Thyroid gland (tissue), 4 donors: ENCODE data around the gene TKTL1.

Source experiments
- POLR2A ChIP-seq, 2 donors: fragments of 450-650 bp; IDR thresholded peaks; one replicate each; pipeline ENCODE4 v1.6.1; 2017; ENCODE audit warnings: antibody characterized with exemption in 2 of 2, mild to moderate bottlenecking in 2 of 2, moderate library complexity in 1 of 2
- TF ChIP-seq, protein P1 (sequence below), 6 experiments: fragments of 200-600 bp in 3 of 6; fragments of 450-650 bp in 3 of 6; sonication (generic) in 3 of 6; IDR thresholded peaks; one replicate each; pipeline ENCODE4 v1.5.1; 2016 to 2019; ENCODE audit warnings: antibody characterized with exemption in 6 of 6, mild to moderate bottlenecking in 2 of 6, inconsistent platforms in 1 of 6, moderate library complexity in 1 of 6

- no peak for TF ChIP-seq POLR2A (IDR thresholded peaks at IDR 0.05)
- TF ChIP-seq, protein P1, sequence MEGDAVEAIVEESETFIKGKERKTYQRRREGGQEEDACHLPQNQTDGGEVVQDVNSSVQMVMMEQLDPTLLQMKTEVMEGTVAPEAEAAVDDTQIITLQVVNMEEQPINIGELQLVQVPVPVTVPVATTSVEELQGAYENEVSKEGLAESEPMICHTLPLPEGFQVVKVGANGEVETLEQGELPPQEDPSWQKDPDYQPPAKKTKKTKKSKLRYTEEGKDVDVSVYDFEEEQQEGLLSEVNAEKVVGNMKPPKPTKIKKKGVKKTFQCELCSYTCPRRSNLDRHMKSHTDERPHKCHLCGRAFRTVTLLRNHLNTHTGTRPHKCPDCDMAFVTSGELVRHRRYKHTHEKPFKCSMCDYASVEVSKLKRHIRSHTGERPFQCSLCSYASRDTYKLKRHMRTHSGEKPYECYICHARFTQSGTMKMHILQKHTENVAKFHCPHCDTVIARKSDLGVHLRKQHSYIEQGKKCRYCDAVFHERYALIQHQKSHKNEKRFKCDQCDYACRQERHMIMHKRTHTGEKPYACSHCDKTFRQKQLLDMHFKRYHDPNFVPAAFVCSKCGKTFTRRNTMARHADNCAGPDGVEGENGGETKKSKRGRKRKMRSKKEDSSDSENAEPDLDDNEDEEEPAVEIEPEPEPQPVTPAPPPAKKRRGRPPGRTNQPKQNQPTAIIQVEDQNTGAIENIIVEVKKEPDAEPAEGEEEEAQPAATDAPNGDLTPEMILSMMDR (IDR thresholded peaks at IDR 0.05), result no peak
Measured at GRCh38 chrX:154300816-154301215, 5.2 kb downstream of the TKTL1 start.
